WERI-Rb-1 (cell line): ENCODE measurements around the gene TMEM87A.

Source experiments
- DNase-seq: peaks from one replicate; pipeline ENCODE4 v3.0.0-alpha.2; 2020
- H3K27ac ChIP-seq: fragments of 250-450 bp; sonication (Bioruptor Pico); 2 replicates; pipeline ENCODE4 v1.5.1; 2020; ENCODE audit warnings: mild to moderate bottlenecking, moderate library complexity
- H3K27me3 ChIP-seq: fragments of 250-450 bp; sonication (Bioruptor Pico); 2 replicates; pipeline ENCODE4 v1.5.1; 2021; ENCODE audit warnings: mild to moderate bottlenecking, low read depth, moderate library complexity; ENCODE audit not compliant: insufficient read depth, severe bottlenecking
- H3K36me3 ChIP-seq: fragments of 250-450 bp; sonication (Bioruptor Pico); 2 replicates; pipeline ENCODE4 v1.5.1; 2020; ENCODE audit warnings: mild to moderate bottlenecking, moderate library complexity
- H3K4me3 ChIP-seq: 2 replicates; pipeline ENCODE4 v1.5.1; 2011; ENCODE audit warnings: low read depth, mild to moderate bottlenecking, control low read depth, low read length
- H3K9me3 ChIP-seq: fragments of 250-450 bp; sonication (Bioruptor Pico); 2 replicates; pipeline ENCODE4 v1.5.1; 2021; ENCODE audit warnings: mild to moderate bottlenecking, moderate library complexity; ENCODE audit not compliant: severe bottlenecking
- TF ChIP-seq, protein P1 (sequence below): IDR thresholded peaks from 2 replicates; pipeline ENCODE4 v1.5.1; 2011; ENCODE audit warnings: low read depth, mild to moderate bottlenecking, control low read depth, inconsistent platforms, low read length

Gene TMEM87A

GRCh38 chr15:42284551-42284950 lies 11.3 kb upstream of the TMEM87A start:
- Histone ChIP-seq H3K27ac (no peak overlapping the region), H3K9me3 (no peaks in the 10 kb centered on the region), H3K27me3 (no peaks in the 10 kb centered on the region), H3K4me3 (no peak overlapping the region), H3K36me3 (no peaks in the 10 kb centered on the region)
- DNase-seq, result no peak
- TF ChIP-seq, protein P1, sequence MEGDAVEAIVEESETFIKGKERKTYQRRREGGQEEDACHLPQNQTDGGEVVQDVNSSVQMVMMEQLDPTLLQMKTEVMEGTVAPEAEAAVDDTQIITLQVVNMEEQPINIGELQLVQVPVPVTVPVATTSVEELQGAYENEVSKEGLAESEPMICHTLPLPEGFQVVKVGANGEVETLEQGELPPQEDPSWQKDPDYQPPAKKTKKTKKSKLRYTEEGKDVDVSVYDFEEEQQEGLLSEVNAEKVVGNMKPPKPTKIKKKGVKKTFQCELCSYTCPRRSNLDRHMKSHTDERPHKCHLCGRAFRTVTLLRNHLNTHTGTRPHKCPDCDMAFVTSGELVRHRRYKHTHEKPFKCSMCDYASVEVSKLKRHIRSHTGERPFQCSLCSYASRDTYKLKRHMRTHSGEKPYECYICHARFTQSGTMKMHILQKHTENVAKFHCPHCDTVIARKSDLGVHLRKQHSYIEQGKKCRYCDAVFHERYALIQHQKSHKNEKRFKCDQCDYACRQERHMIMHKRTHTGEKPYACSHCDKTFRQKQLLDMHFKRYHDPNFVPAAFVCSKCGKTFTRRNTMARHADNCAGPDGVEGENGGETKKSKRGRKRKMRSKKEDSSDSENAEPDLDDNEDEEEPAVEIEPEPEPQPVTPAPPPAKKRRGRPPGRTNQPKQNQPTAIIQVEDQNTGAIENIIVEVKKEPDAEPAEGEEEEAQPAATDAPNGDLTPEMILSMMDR, result no peak

DNA sequence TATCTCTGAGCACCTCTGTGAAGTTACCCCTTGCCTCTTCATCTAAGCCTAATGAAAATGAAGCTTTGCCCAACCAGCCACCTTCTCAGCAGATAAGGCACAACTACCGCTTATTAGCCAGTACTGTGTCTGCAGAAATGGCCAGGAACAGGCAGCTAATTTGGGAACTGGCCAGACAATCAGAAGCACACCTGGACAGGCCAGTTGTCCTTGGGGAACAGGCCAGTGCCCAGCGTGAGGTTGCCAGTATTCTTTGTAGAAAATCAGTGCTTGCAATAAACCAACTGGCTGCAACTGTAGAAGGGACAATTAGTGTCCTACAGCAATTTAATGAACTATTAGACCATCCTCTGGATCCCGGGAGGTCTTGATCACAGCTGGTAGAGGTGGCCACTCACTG lies 10.4 kb upstream of the TMEM87A start:
- Histone ChIP-seq H3K27ac (no peak overlapping the region), H3K4me3 (no peak overlapping the region), H3K36me3 (no peaks in the 10 kb centered on the region), H3K27me3 (no peaks in the 10 kb centered on the region), H3K9me3 (no peaks in the 10 kb centered on the region)
- TF ChIP-seq, protein P1, result no peak
- no peak for DNase-seq

GRCh38 chr15:42282926-42283325 lies 9.7 kb upstream of the TMEM87A start:
- DNase-seq, result no peak
- Histone ChIP-seq H3K27me3 (no peaks in the 10 kb centered on the region), H3K9me3 (no peaks in the 10 kb centered on the region), H3K4me3 (no peak overlapping the region), H3K36me3 (no peaks in the 10 kb centered on the region), H3K27ac (no peak overlapping the region)
- TF ChIP-seq, protein P1, result no peak

DNA sequence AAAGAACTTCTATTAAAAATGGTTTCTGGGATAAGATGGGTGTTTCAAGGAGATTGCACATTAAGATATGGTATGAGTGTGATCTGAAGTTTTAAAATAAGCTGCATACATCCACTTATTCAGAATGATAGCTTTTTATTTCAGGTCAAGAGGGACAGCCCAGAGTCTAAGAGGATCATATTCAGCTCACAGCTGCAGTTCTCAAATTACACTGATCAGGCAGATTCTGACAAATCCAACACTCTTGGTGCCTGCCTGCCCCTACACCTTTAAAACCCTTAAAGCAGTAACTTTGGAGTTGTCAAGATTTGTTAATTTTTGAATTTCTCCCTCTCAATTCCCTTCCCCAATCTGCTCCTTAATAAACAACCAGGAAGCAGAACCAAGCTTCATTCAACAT lies 9.1 kb upstream of the TMEM87A start:
- Histone ChIP-seq H3K27me3 (no peaks in the 10 kb centered on the region), H3K4me3 (no peak overlapping the region), H3K27ac (no peak overlapping the region), H3K36me3 (no peaks in the 10 kb centered on the region), H3K9me3 (no peaks in the 10 kb centered on the region)
- TF ChIP-seq, protein P1, result no peak
- no peak for DNase-seq

DNA sequence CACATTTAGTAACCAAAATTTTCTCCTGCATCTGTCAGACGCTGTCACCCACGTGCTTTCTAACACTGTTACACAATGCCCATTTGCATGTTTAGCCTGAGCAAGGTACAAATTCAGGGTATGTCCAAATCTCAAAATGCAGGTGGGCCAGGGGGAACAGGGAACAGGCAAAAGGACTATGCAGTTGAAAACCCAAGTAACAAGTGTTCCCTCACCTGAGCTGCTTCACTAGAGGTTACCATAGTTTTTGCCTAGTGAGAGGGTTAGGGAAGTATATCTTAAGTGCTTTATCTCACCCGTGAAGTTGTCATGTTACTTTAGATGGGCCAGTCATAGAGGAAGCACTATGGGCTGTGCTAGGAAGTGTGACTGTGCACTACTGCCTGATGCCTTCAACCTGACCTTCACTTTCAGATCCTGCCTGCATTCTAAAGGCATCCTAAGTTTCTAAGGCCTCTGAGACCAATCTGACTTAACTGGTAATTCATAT lies 6.0 kb upstream of the TMEM87A start:
- TF ChIP-seq, protein P1, result no peak
- H3K9me3 ChIP-seq, result no peaks in the 10 kb centered on the region
- H3K36me3 ChIP-seq, result no peaks in the 10 kb centered on the region
- no peaks in the 10 kb centered on the region for H3K27me3 ChIP-seq
- no peak overlapping the region for H3K27ac ChIP-seq
- DNase-seq, result no peak
- no peak overlapping the region for H3K4me3 ChIP-seq

DNA sequence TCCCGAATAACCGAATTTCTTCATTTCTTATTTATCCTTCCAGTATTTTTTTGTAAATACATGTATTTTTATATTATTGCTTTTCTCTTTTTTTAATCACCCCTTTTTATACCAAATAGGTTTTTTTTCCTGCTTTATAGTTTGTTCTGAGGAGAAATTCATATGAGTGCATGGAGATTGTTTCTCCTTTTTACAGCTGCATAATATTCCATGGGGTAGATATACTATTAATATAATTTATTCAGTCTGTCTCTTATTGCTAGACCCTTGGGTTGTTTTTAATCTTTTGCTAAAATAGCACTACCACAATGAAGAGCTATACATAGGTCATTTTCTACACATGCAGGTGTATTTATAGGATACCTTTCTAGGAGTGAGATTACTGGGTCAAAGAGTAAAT lies 3.5 kb upstream of the TMEM87A start:
- Histone ChIP-seq H3K27ac (no peak overlapping the region), H3K36me3 (no peaks in the 10 kb centered on the region), H3K27me3 (no peaks in the 10 kb centered on the region), H3K9me3 (no peaks in the 10 kb centered on the region), H3K4me3 (no peak overlapping the region)
- DNase-seq, result no peak
- TF ChIP-seq, protein P1, result no peak
